GM19193 (cell line): ENCODE data around the gene SPATA21.

Source experiments
- POLR2A ChIP-seq: IDR thresholded peaks from 4 replicates; pipeline ENCODE4 v1.6.1; 2011; ENCODE audit not compliant: insufficient read depth, insufficient read length; ENCODE audit errors: extremely low read depth

The SPATA21 gene

GRCh38 chr1:16421201-16421600 is 16.0 kb downstream of the SPATA21 start:
- no peak for TF ChIP-seq POLR2A

DNA sequence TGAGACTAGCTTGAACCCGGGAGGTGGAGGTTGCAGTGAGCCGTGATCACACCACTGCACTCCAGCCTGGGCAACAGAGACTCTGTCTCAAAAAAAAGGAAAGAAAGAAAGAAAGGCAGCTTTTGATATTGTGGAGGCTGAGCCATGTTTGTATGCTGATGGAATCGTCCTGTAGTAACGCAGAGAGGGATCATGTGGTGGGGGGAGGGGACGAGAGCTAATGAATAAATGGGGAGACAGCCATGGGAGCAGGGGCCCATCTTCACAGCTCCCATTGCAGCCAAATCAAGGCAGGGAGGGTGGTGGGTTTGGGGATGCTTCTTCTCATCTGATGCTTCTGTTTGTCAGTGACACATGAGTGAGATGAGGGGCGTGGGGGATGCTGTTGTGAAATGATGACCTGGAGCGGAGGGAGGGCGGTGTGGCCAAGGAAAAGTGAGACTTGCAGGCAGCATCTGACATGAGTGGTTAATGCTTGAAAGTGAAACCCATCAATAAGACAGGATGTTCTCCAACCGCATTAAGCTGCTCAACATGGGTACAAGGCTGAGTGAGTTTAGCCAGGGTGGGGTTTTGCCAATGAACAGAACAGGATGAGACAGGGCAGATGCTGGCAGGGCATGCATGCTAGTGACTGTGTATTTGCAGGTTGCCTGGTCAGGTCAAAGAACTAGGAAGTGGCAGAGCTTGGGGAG is 16.7 kb downstream of the SPATA21 start:
- no peak for TF ChIP-seq POLR2A

- no peak for TF ChIP-seq POLR2A
These were observed 18.3 kb downstream of the SPATA21 start for GRCh38 chr1:16418823-16419425.

- no peak for TF ChIP-seq POLR2A
These were observed 24.0 kb downstream of the SPATA21 start for GRCh38 chr1:16413191-16413590.

DNA sequence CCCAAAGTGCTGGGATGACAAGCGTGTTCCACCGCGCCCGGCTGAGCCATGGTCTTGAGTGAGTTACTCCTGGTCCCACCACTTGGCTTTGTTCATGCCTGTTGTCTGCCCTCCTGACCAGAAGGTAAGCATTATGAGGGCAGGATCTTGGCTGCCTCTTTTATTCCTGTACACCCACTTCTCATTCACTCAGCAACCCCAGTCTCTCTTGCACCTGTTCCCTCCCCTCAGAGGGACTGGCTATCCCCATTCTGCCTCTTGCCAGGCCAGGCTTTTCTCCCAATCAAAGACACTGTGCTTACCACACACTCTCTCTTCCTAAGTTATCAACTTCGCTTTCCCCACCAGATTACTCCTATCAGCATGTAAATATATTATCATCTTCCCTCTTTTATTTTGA is 26.4 kb downstream of the SPATA21 start:
- no peak for TF ChIP-seq POLR2A

DNA sequence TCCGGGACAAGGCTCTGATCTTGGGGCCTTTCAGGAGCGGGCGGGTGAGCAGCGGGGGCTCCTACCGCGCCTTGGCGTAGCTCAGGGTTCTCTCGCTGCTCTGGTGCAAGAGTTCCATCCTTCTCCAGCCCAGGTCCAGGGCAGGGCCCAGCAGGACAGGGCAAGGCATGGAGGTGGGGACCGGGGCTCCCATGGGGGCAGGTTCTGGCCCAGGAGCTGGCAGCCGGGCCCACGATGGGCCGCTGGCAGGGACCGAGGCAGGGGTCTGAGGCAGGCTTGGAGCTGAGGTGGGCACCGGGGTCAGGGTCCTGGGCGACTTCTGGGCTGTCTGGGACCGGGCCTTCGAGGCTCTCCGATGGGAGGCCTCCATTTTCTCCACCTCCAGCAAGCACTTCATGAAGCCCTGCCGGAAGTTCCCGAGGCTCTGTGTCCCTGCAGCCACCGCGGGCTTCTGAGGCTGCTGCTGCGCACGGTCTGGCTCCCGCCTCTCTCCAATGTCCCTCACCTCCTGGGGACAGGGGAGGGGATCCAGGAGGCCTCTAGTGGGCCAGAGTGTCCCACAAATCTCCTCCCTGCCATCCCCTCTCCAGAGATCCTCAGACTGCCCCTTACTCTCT is 27.6 kb downstream of the SPATA21 start:
- no peak for TF ChIP-seq POLR2A

DNA sequence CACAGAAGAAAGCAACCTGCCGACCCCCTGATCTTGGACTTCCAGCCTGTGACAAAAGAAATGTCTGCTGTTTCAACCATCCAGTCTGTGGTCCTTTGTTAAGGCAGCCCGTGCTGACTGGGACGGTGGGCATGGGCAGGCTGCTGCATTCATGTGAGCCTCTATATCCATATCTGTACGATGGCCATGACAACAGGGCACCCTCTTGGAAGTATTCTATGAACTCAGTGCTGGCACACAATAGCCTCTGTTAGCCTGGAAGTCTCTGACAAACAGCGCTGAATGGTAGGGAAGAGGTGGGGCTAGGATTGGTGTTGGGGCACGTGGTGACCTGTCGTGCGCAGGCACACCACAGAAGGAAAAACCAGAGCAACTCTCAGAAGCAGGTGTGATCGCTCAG is 30.4 kb downstream of the SPATA21 start:
- no peak for TF ChIP-seq POLR2A

DNA sequence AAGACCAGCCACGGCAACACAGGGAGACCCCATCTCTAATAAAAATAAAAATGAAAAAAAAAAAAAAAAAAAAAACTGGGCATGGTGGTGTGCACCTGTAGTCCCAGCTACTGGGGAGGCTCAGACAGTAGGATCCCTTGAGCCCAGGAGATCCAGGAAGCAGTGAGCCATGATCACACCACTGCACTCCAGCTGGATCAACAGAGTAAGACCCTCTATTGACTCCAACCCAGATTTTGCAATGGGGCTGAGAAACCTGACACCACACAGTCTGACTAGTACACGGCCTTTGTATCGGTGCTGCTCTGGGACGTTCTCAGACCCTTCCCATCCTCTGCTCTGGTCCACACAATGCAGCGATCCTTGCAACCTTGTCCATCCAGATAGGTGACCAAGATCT is 31.8 kb downstream of the SPATA21 start:
- no peak for TF ChIP-seq POLR2A

- no peak for TF ChIP-seq POLR2A
These were observed 34.5 kb downstream of the SPATA21 start for GRCh38 chr1:16402742-16403141.

DNA sequence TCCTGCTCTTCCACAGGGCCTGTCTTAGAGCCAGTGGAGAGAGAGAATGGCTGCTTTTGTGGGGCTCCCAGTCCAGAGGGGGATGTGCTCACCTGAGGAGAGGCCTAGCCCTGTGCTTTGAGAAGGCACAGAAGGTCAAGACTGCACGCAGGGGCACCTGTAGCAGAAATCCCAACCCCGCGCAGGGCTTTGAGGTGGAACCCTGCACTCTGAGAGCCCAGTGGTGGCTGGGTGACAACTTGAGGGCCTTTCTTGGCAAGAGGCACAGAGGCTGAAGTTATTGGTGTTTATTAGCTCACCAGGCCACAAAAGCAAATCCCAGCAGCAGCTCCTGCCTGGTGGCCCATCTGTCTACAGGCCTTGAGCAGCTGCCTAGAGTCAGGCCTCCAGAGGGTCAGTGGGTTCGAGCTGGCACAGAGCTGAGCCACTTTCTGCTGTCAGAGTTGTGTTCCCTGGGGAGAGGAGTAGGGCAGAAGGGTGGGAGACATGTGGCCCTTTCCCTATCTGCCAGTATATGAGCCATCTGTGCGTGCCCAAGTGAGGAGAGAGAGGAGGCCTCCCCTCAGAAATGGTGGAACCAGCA is 38.8 kb downstream of the SPATA21 start:
- no peak for TF ChIP-seq POLR2A

DNA sequence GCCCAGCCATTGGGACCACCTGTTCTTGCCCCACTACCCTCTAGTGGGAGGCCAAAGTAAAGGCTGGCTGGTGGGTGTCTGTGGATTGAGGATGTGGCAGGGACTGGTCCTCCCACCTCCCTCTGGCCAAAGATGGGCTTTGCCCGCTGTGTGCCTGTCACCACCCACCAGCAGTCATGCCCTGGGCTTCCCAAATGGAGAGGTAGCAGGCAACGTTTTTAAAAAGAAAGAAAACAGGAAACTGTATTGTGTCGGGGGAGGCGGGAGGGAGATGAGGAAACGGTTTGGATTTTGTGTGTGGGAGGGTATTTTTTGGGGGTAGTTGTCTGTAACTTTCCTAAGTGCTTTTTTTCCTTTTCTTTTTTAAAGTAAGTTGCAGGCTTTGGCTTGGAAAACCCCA is 40.1 kb downstream of the SPATA21 start:
- no peak for TF ChIP-seq POLR2A

GRCh38 chr1:16396591-16396990 is 40.6 kb downstream of the SPATA21 start:
- no peak for TF ChIP-seq POLR2A

- no peak for TF ChIP-seq POLR2A
These were observed 42.2 kb downstream of the SPATA21 start for GRCh38 chr1:16394977-16395376.

- TF ChIP-seq POLR2A, result no peak
These were observed 43.4 kb downstream of the SPATA21 start for GRCh38 chr1:16393570-16394521.
